HG03045 (cell line): ENCODE data around the gene ERC2.

ENCODE experiments used
- ATAC-seq: cut with Tn5 transposase; IDR thresholded peaks from one replicate; pipeline ENCODE4 v1.9.1; 2021; ENCODE audit warnings: mild to moderate bottlenecking, moderate library complexity; ENCODE audit not compliant: unreplicated experiment

ERC2 gene

GRCh38 chr3:55585856-55586255, 882.4 kb downstream of the ERC2 start:
- no peak for ATAC-seq

DNA sequence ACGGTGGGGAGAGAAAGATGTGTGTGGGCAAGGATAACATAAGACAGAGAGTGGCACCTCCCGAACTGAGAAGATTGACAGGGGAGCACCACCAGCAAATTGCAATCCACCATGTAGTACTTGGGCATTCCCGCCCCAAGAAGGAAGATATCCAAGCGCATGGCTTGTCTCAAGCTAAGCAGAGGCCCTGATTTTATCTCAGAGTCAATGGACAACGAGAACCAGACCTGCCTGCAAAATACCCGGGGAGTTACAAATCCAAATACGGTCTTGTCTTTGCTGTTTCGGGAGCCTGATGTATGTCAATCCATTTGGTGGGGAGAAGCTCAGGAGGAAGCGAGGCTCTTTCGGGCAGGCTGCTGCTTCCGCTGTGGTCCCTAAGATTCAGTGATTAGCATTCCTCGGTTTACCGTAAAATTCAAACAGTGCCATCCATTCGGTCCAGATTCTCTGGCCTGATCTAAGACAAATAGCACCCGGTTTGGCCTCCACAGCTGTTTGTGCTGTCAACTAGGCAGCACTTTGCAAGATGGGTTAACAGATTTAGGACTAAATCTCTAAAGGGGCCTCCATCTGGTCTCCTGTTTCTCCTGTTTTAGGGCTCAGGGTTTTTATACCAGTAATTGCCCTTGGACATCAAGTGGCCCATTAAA, 883.4 kb downstream of the ERC2 start:
- ATAC-seq, result no peak

DNA sequence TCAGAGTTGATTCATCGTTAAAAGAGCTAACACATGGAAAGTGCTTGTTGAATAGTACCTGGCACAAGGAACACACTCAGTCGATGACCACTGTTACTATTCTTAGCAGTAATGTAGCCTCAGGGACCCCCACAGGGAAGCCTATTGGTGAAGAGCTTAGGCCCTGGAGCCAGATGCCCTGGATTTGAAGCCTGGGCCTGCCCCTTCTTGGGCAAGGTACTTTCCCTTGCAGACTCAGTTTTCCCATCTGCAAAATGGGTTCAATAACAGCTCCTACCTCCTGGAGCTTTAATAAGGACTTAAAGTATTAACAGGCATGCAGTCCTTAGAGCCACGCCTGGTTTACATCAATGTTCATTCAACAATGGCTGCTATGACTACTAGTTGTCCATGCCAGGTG, 884.2 kb downstream of the ERC2 start:
- no peak for ATAC-seq

DNA sequence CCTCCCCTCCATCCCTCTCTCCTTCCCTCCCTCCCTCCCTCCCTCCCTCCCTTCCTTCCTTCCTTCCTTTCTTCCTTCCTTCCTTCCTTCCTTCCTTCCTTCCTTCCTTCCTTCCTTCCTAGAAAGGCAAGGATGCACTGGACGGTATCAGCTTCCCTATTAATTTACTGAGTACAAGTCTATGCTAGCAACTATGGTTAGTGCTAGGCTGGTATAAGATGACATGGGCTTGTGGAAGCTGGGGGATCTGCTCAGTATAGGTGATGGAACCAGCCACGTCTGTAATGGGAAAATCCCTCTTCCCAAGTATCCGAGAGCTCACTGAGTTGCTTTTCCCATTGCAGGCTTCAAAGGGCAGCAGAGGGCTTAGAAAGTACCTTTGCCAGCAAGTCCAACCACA, 884.8 kb downstream of the ERC2 start:
- no peak for ATAC-seq

- no peak for ATAC-seq
Observed at GRCh38 chr3:55579496-55579895, 888.8 kb downstream of the ERC2 start.

- no peak for ATAC-seq
Observed at GRCh38 chr3:55576621-55577388, 891.5 kb downstream of the ERC2 start.

DNA sequence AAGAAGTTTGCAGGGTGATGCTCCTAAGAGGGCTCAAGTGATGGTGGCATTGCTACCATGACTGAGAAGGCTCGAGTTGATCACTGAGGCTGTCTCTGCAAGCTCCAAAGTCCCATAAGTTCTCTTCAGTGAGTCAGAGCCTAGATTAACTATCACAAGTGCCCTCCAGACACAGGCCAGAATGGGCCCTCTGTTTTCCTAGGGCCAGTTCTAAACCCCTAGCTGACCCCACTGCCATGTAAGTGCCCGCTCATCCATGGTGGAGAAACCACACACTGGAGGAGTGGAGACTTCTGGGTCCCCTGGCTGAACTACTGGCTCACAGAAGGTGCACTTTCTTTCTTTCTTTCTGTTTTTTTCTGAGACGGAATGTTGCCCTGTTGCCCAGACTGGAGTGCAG, 893.6 kb downstream of the ERC2 start:
- no peak for ATAC-seq

GRCh38 chr3:55572816-55573215, 895.5 kb downstream of the ERC2 start:
- no peak for ATAC-seq

DNA sequence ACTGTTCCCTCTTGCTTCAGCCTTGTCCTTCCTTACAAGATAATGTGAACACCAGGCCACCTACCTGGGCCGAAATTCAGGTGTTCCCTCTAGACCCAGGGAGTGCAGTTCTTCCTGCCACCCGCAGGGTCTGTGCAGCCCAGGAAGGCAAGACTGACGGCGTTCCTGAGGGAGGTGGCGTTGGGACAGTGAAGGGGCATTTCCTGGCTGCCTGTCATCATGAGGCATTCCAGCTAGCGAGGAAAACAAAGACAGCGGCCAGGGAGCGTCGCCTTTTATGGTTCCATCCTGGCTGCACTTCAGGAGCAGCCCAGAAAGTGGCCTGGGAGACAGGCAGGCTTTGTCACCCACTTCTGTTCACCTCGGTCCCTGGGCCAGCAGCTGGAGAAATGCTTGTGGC, 896.4 kb downstream of the ERC2 start:
- ATAC-seq, result no peak

DNA sequence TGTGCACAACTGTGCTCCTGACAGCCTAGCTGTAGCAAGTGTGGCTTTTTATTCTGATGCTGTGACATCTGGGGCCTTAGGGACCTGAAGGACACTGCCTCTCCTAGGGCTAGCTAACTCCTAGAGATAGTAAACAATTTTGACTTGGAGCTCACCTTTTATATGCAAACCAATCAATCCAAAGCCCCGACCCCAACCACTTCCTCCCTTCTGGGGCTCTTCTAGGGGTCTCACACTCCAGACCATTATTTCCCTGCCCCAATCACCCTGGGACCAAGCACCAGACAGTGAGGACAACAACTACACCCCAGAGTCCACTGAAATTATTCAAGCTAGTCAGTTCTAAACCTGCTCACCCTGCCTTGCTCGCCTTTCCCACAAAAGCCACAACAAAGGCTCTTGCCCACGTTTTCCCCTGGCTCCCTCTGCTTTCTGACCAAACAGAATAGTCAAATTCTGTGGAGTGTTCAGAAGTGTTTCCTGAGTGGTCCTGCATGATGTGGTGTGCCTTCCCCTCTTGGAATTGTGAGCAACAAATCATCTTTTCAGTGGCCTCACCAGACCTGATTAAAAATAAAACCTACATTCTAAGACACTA, 897.0 kb downstream of the ERC2 start:
- no peak for ATAC-seq

DNA sequence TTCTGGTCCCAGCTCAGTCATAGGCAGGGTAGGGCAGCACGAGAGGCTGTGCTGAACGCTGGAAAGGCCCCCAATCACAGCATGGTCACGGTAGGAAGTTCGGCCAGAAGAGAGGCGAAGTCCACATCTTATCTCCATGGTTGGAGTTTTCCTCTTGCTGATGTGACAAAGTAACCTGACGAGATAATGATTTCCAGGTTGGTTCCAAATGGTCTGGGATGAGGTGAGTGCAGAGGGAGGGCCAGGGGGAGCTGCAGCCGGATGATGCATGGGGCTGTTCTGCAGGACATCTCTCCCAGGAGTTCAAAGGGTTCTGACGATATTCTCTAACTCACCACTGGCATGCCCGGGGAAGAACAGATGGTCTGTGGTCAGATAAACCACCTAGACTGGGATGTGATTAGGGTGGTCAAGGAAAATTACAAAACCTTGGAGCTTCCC, 898.0 kb downstream of the ERC2 start:
- ATAC-seq, result no peak

- ATAC-seq, result no peak
Observed at GRCh38 chr3:55569033-55569599, 899.2 kb downstream of the ERC2 start.

GRCh38 chr3:55567615-55568014, 900.7 kb downstream of the ERC2 start:
- no peak for ATAC-seq

DNA sequence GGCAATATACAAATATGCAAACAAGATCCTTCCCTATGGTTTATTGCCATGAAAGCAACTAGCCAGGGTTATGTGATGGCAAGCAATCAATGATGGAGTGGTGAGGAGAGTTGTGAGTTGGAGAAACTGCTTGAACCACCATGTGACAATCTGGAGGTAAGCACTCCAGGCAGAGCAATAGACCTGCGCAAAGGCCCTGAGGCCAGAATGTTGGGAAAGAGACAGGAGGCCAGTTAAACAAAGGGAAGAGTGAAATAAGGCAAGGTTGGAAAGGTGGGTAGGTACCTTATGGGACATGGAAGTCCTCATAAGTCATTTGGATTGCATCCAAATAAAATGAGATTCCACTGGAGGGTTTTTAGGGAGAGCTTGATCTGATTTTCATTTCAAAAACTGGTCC, 901.1 kb downstream of the ERC2 start:
- ATAC-seq, result no peak

GRCh38 chr3:55565521-55565920, 902.7 kb downstream of the ERC2 start:
- ATAC-seq, result no peak

GRCh38 chr3:55564726-55565125, 903.5 kb downstream of the ERC2 start:
- no peak for ATAC-seq

DNA sequence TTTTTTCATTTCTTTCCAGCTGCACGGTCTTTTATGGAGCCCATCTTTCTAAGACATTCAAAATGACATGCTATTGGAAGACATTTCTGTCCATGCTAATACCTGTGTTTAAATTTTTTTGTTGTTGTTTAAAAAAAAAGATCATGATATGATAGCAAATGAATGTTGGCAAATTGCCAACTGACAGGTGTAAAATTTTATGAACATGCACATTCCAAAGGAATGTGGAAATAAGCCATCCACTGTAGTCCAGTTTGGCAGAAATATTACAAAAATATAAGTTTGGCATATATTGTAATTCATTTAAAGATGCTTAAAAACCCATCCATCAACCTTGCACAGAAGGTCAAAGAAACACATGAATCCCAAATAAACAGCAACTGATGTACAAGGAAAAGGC, 905.6 kb downstream of the ERC2 start:
- no peak for ATAC-seq

GRCh38 chr3:55559500-55560423, 908.5 kb downstream of the ERC2 start:
- ATAC-seq, result no peak

- no peak for ATAC-seq
Observed at GRCh38 chr3:55558316-55558715, 910.0 kb downstream of the ERC2 start.

DNA sequence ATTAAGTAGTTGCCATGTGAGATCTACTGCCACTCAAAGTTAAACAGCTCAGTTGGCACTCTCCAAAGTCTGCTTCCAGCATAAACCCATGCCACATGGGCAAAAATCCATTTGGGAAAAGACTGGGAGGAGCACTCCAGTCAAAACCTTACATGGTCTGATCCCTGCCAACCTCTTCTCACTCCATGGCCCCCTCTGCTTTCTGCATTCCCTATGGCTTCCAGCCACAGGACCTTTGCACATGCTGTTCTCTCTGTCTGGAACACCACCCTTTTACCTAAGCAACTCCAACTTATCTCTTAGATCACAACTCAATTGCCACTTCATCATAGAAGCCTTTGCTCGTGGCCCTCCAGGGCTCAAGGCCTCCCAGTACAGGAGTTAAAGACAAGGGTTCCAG, 910.7 kb downstream of the ERC2 start:
- ATAC-seq, result no peak
